ENCODE results near the gene DPP3.
"Not testable (repeated sequence)": the region's sequence is repeated elsewhere in the genome, so short reads cannot be mapped to it uniquely, and the experiment has no call there.

The DPP3 gene

GRCh38 chr11:66450560-66450959 lies 29.7 kb upstream of the DPP3 start:
- Histone ChIP-seq H3K27me3 (ENCODE audit: control insufficient read depth, insufficient read depth, low read length) (no peaks in the 10 kb centered on the region), H3K4me1 (ENCODE audit: control insufficient read depth, insufficient read depth, low read length) (no peaks in the 10 kb centered on the region), H3K4me3 (ENCODE audit: low read length) (no peak overlapping the region), H3K9ac (ENCODE audit: low read length) (no peak overlapping the region), H3K9me3 (ENCODE audit: control insufficient read depth, low read length) (no peaks in the 10 kb centered on the region), H3K36me3 (ENCODE audit: control insufficient read depth, insufficient read depth, low read length) (no peaks in the 10 kb centered on the region)

GRCh38 chr11:66451663-66452062 lies 28.6 kb upstream of the DPP3 start:
- no peak overlapping the region for H3K9ac ChIP-seq (ENCODE audit: low read length)
- H3K4me3 ChIP-seq (ENCODE audit: low read length) = no peak overlapping the region

GRCh38 chr11:66454247-66454646 lies 26.0 kb upstream of the DPP3 start:
- Histone ChIP-seq H3K27me3 (ENCODE audit: control insufficient read depth, insufficient read depth, low read length) (no peaks in the 10 kb centered on the region), H3K4me1 (ENCODE audit: control insufficient read depth, insufficient read depth, low read length) (no peaks in the 10 kb centered on the region), H3K36me3 (ENCODE audit: control insufficient read depth, insufficient read depth, low read length) (no peaks in the 10 kb centered on the region), H3K4me3 (ENCODE audit: low read length) (no peak overlapping the region), H3K9me3 (ENCODE audit: control insufficient read depth, low read length) (no peaks in the 10 kb centered on the region), H3K9ac (ENCODE audit: low read length) (no peak overlapping the region)

More at GRCh38 chr11:66451663-66452062, 28.6 kb upstream of the DPP3 start:
- Histone ChIP-seq H3K9me3 (ENCODE audit: control insufficient read depth, low read length) (no peaks in the 10 kb centered on the region), H3K27me3 (ENCODE audit: control insufficient read depth, insufficient read depth, low read length) (no peaks in the 10 kb centered on the region), H3K36me3 (ENCODE audit: control insufficient read depth, insufficient read depth, low read length) (no peaks in the 10 kb centered on the region), H3K4me1 (ENCODE audit: control insufficient read depth, insufficient read depth, low read length) (no peaks in the 10 kb centered on the region)

GRCh38 chr11:66454828-66455227 lies 25.4 kb upstream of the DPP3 start:
- Histone ChIP-seq H3K9me3 (ENCODE audit: control insufficient read depth, low read length) (no peaks in the 10 kb centered on the region), H3K4me1 (ENCODE audit: control insufficient read depth, insufficient read depth, low read length) (no peaks in the 10 kb centered on the region), H3K4me3 (ENCODE audit: low read length) (no peak overlapping the region), H3K9ac (ENCODE audit: low read length) (no peak overlapping the region), H3K27me3 (ENCODE audit: control insufficient read depth, insufficient read depth, low read length) (no peaks in the 10 kb centered on the region), H3K36me3 (ENCODE audit: control insufficient read depth, insufficient read depth, low read length) (no peaks in the 10 kb centered on the region)

GRCh38 chr11:66457826-66458225 lies 22.4 kb upstream of the DPP3 start:
- Histone ChIP-seq H3K9me3 (ENCODE audit: control insufficient read depth, low read length) (no peaks in the 10 kb centered on the region), H3K36me3 (ENCODE audit: control insufficient read depth, insufficient read depth, low read length) (no peaks in the 10 kb centered on the region), H3K27me3 (ENCODE audit: control insufficient read depth, insufficient read depth, low read length) (no peaks in the 10 kb centered on the region), H3K4me1 (ENCODE audit: control insufficient read depth, insufficient read depth, low read length) (no peaks in the 10 kb centered on the region), H3K9ac (ENCODE audit: low read length) (no peak overlapping the region), H3K4me3 (ENCODE audit: low read length) (no peak overlapping the region)

GRCh38 chr11:66459138-66459778 lies 21.0 kb upstream of the DPP3 start:
- no peaks in the 10 kb centered on the region for H3K27me3 ChIP-seq (ENCODE audit: control insufficient read depth, insufficient read depth, low read length)
- H3K4me3 ChIP-seq (ENCODE audit: low read length) = no peak overlapping the region
- no peaks in the 10 kb centered on the region for H3K36me3 ChIP-seq (ENCODE audit: control insufficient read depth, insufficient read depth, low read length)
- no peak overlapping the region for H3K9ac ChIP-seq (ENCODE audit: low read length)
- H3K9me3 ChIP-seq (ENCODE audit: control insufficient read depth, low read length) = no peaks in the 10 kb centered on the region
- H3K4me1 ChIP-seq (ENCODE audit: control insufficient read depth, insufficient read depth, low read length) = no peaks in the 10 kb centered on the region

- Histone ChIP-seq H3K36me3 (ENCODE audit: control insufficient read depth, insufficient read depth, low read length) (no peaks in the 10 kb centered on the region), H3K4me1 (ENCODE audit: control insufficient read depth, insufficient read depth, low read length) (peaks cover 5% of the 10 kb centered on the region), H3K9ac (ENCODE audit: low read length) (no peak overlapping the region), H3K27me3 (ENCODE audit: control insufficient read depth, insufficient read depth, low read length) (no peaks in the 10 kb centered on the region), H3K9me3 (ENCODE audit: control insufficient read depth, low read length) (no peaks in the 10 kb centered on the region), H3K4me3 (ENCODE audit: low read length) (no peak overlapping the region)
Measured at GRCh38 chr11:66462010-66462409, 18.2 kb upstream of the DPP3 start.

- H3K9ac ChIP-seq (ENCODE audit: low read length) = no peak overlapping the region
- no peak overlapping the region for H3K4me3 ChIP-seq (ENCODE audit: low read length)
- no peaks in the 10 kb centered on the region for H3K36me3 ChIP-seq (ENCODE audit: control insufficient read depth, insufficient read depth, low read length)
- no peaks in the 10 kb centered on the region for H3K27me3 ChIP-seq (ENCODE audit: control insufficient read depth, insufficient read depth, low read length)
- no peaks in the 10 kb centered on the region for H3K9me3 ChIP-seq (ENCODE audit: control insufficient read depth, low read length)
- peaks cover 12% of the 10 kb centered on the region for H3K4me1 ChIP-seq (ENCODE audit: control insufficient read depth, insufficient read depth, low read length)
Measured at GRCh38 chr11:66462911-66463310, 17.3 kb upstream of the DPP3 start.

- H3K9ac ChIP-seq (ENCODE audit: low read length); H3K27me3 ChIP-seq (ENCODE audit: control insufficient read depth, insufficient read depth, low read length); H3K9me3 ChIP-seq (ENCODE audit: control insufficient read depth, low read length); H3K36me3 ChIP-seq (ENCODE audit: control insufficient read depth, insufficient read depth, low read length); H3K4me3 ChIP-seq (ENCODE audit: low read length): not testable (repeated sequence)
- H3K4me1 ChIP-seq (ENCODE audit: control insufficient read depth, insufficient read depth, low read length) = peaks cover 15% of the 10 kb centered on the region
Measured at GRCh38 chr11:66464116-66464515, 16.1 kb upstream of the DPP3 start.

GRCh38 chr11:66464916-66465315 lies 15.3 kb upstream of the DPP3 start:
- no peak overlapping the region for H3K9ac ChIP-seq (ENCODE audit: low read length)

GRCh38 chr11:66465373-66466224 lies 14.6 kb upstream of the DPP3 start:
- no peaks in the 10 kb centered on the region for H3K36me3 ChIP-seq (ENCODE audit: control insufficient read depth, insufficient read depth, low read length)
- H3K27me3 ChIP-seq (ENCODE audit: control insufficient read depth, insufficient read depth, low read length) = no peaks in the 10 kb centered on the region
- peak overlapping the region; percentile 55 for H3K9ac ChIP-seq (ENCODE audit: low read length)
- H3K4me1 ChIP-seq (ENCODE audit: control insufficient read depth, insufficient read depth, low read length) = peaks cover 15% of the 10 kb centered on the region
- no peaks in the 10 kb centered on the region for H3K9me3 ChIP-seq (ENCODE audit: control insufficient read depth, low read length)
- peak overlapping the region; percentile 27 for H3K4me3 ChIP-seq (ENCODE audit: low read length)

More at GRCh38 chr11:66464916-66465315, 15.3 kb upstream of the DPP3 start:
- no peaks in the 10 kb centered on the region for H3K36me3 ChIP-seq (ENCODE audit: control insufficient read depth, insufficient read depth, low read length)
- no peak overlapping the region for H3K4me3 ChIP-seq (ENCODE audit: low read length)
- no peaks in the 10 kb centered on the region for H3K27me3 ChIP-seq (ENCODE audit: control insufficient read depth, insufficient read depth, low read length)
- H3K9me3 ChIP-seq (ENCODE audit: control insufficient read depth, low read length) = no peaks in the 10 kb centered on the region
- H3K4me1 ChIP-seq (ENCODE audit: control insufficient read depth, insufficient read depth, low read length) = peaks cover 15% of the 10 kb centered on the region

GRCh38 chr11:66466225-66467033 lies 13.8 kb upstream of the DPP3 start, which contains the start of gene PELI3:
TSS of gene PELI3 (plus strand) at chr11:66466905. CDS start at chr11:66468129, 1,224 bp downstream.
- no peaks in the 10 kb centered on the region for H3K27me3 ChIP-seq (ENCODE audit: control insufficient read depth, insufficient read depth, low read length)

More at GRCh38 chr11:66466225-66467033, 13.8 kb upstream of the DPP3 start, which contains the start of gene PELI3:
- H3K9me3 ChIP-seq (ENCODE audit: control insufficient read depth, low read length) = no peaks in the 10 kb centered on the region
- H3K4me3 ChIP-seq (ENCODE audit: low read length) = peak within 1 kb of the TSS; percentile 32
- peaks cover 15% of the 10 kb centered on the region for H3K4me1 ChIP-seq (ENCODE audit: control insufficient read depth, insufficient read depth, low read length)
- H3K36me3 ChIP-seq (ENCODE audit: control insufficient read depth, insufficient read depth, low read length) = no peaks in the 10 kb centered on the region
- peak within 1 kb of the TSS; percentile 60 for H3K9ac ChIP-seq (ENCODE audit: low read length)
